SH-SY5Y (cell line): ENCODE results near the gene IFT88.

Source experiments
- GATA2 ChIP-seq: IDR thresholded peaks from 2 replicates; pipeline ENCODE4 v1.6.1; 2011; ENCODE audit warnings: mild to moderate bottlenecking, low read depth, low read length
- GATA3 ChIP-seq: IDR thresholded peaks from 2 replicates; pipeline ENCODE4 v1.6.1; 2011; ENCODE audit warnings: low read depth, mild to moderate bottlenecking, low read length, moderate library complexity

DNA sequence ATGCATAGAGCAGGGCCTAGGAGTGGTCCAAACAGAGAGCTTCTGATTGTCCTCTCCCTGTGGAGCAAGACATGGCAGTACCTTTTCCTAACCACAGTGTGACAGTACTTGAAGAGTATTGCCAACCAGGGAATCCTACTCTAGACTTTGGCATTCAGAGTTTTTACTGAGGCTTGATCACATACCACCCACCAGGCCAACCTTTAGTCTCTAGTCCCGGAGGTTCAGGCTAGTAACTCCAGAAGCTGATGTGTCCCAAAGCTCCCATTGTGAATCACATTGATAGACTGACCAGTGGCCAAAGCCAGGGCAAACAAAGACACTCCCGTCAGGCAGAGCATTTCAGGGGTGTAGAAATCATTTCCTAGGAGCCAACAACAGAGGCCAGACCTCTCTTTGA is 18.4 kb downstream of the IFT88 start:
- TF ChIP-seq GATA3 (no peak), GATA2 (no peak)
